Activated CD8-positive, alpha-beta memory T cell treated with anti-CD3 and anti-CD28 coated beads, Interleukin-2, amount 50 U/mL, for 48 hours (primary cell): Measurements from ENCODE around the gene SELP.
"Not testable (repeated sequence)": the region's sequence is repeated elsewhere in the genome, so short reads cannot be mapped to it uniquely, and the experiment has no call there.

Experiments
- DNase-seq: peaks from one replicate; pipeline ENCODE4 v3.0.0-alpha.2; 2020

Gene SELP

GRCh38 chr1:169630006-169630405 lies at the start of gene SELP:
SELP (minus strand) TSS chr1:169630124; CDS start chr1:169630074, 50 bp downstream.
- no peak for DNase-seq

GRCh38 chr1:169679692-169680091 lies 49.8 kb upstream of the SELP start:
- no peak for DNase-seq

GRCh38 chr1:169676001-169676400 lies 46.1 kb upstream of the SELP start:
- DNase-seq, result no peak

GRCh38 chr1:169670836-169671235 lies 40.9 kb upstream of the SELP start:
- no peak for DNase-seq

- DNase-seq, result not testable (repeated sequence)
These were observed 40.3 kb upstream of the SELP start for GRCh38 chr1:169670244-169670643.

- DNase-seq, result not testable (repeated sequence)
These were observed 38.0 kb upstream of the SELP start for GRCh38 chr1:169667699-169668596.

- DNase-seq, result not testable (repeated sequence)
These were observed 37.3 kb upstream of the SELP start for GRCh38 chr1:169667227-169667639.

- not testable (repeated sequence) for DNase-seq
These were observed 32.8 kb upstream of the SELP start for GRCh38 chr1:169662680-169663079.

- DNase-seq, result not testable (repeated sequence)
These were observed 31.1 kb upstream of the SELP start for GRCh38 chr1:169661066-169661465.

GRCh38 chr1:169658777-169659176 lies 28.9 kb upstream of the SELP start:
- DNase-seq, result not testable (repeated sequence)

GRCh38 chr1:169653873-169654272 lies 23.9 kb upstream of the SELP start:
- DNase-seq, result no peak

- DNase-seq, result no peak
These were observed 21.1 kb upstream of the SELP start for GRCh38 chr1:169651035-169651434.

- DNase-seq, result no peak
These were observed 20.6 kb upstream of the SELP start for GRCh38 chr1:169650551-169650950.

GRCh38 chr1:169648709-169649108 lies 18.8 kb upstream of the SELP start:
- DNase-seq, result no peak

- DNase-seq, result no peak
These were observed 18.3 kb upstream of the SELP start for GRCh38 chr1:169648187-169648586.

- no peak for DNase-seq
These were observed 17.6 kb upstream of the SELP start for GRCh38 chr1:169647512-169647911.

- DNase-seq, result no peak
These were observed 14.4 kb upstream of the SELP start for GRCh38 chr1:169644297-169644696.

GRCh38 chr1:169634877-169635276 lies 5.0 kb upstream of the SELP start:
- DNase-seq, result no peak

GRCh38 chr1:169634145-169634544 lies 4.2 kb upstream of the SELP start:
- no peak for DNase-seq

GRCh38 chr1:169631249-169631648 lies 1.3 kb upstream of the SELP start:
- DNase-seq, result no peak

- no peak for DNase-seq
These were observed 5.0 kb downstream of the SELP start for GRCh38 chr1:169624912-169625311.

GRCh38 chr1:169624122-169624521 lies 5.8 kb downstream of the SELP start:
- DNase-seq, result no peak

- DNase-seq, result no peak
These were observed 6.6 kb downstream of the SELP start for GRCh38 chr1:169623132-169623926.

GRCh38 chr1:169620565-169620964 lies 9.4 kb downstream of the SELP start:
- no peak for DNase-seq
